DMS79 treated with DMSO at 0.1 percent for 48 hours (cell line): ENCODE data around the gene SMIM17.
"Not testable (repeated sequence)": the region's sequence is repeated elsewhere in the genome, so short reads cannot be mapped to it uniquely, and the experiment has no call there.

Experiments
- DNase-seq: peaks from one replicate; lab custom pipeline; 2025; lab: John Stamatoyannopoulos, UW

SMIM17 gene

GRCh38 chr19:56660381-56661107 lies 17.6 kb downstream of the SMIM17 start:
- DNase-seq = no peak

DNA sequence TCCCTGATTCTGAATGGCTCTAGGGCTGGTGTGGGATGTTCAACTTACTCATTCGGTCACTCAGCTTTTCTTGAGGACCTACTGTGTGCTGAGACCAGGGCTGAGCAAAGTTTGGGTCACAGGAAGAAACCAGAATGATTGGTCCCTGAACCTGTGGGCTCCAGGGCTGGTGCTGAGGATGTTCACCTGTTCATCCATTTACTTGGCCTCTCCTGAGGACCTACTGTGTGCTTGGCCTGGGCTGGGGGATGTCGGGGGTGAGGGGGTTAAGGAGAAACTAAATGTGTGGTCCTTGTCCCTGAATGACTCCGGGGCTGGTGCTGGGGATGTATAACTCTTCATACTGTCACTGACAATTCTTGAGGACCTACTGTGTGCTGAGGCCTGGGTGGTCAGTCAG lies 18.3 kb downstream of the SMIM17 start:
- no peak for DNase-seq

DNA sequence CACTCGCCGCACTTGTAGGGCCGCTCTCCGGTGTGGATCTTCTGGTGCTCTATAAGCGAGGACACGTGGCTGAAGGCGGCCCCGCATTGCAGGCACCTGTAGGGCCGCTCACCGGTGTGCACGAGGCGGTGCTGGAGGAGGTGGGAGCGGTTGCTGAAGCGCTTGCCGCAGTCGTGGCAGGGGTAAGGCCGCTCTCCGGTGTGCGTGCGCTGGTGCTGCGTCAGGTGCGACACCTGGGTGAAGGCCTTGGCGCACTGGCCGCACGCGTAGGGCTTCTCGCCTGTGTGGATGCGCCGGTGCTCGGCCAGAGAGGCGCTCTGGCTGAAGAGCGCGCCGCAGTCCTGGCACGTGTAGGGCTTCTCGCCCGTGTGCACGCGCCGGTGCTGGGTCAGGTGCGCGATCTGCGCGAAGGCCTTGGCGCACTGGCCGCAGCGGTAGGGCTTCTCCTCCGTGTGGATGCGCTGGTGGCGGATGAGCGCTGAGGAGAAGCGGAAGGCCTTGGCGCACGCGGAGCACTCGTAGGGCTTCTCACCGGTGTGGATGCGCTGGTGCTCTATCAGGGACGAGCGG lies 21.1 kb downstream of the SMIM17 start:
- DNase-seq = no peak

DNA sequence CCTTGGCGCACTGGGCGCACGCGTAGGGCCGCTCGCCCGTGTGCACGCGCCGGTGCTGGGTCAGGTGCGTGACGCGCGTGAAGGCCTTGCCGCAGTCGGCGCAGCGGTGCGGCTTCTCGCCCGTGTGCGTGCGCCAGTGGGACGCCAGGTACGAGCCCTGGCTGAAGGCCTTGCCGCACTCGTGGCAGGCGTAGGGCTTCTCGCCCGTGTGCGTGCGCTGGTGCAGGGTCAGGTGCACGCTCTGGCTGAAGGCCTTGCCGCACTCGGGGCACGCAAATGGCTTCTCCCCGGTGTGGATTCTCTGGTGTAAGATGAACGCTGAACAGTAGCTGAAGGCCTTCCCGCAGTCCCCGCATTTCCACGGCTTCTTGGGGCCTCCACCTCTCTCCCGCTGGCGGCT lies 21.6 kb downstream of the SMIM17 start:
- DNase-seq = no peak

DNA sequence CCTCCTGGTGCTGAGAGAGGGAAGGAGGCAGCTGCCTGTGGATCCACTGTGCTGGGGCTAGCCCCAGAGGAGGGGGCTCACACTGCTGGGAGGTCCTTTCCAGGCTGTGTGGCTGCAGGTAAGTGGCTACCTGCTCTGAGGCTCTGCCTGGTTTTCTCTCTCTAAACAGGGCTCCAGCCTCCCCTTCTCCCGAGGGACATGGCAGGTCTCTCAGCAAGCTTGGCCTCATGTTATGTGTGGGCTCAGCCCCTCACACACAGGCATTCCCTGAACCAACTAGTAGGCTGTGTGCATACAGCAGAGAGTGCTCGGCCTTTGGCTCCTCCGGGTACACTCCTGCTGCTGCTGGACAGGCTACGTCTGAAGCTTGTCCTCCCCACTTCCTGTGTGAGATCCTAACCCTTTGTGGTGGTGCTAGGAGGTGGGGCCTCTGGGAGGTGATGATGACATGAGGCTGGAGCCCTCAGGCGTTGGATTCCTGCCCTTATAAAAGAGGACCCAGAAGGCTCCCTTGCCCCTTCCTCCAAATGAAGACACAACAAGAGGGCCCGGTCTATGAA lies 24.4 kb downstream of the SMIM17 start:
- DNase-seq = no peak

DNA sequence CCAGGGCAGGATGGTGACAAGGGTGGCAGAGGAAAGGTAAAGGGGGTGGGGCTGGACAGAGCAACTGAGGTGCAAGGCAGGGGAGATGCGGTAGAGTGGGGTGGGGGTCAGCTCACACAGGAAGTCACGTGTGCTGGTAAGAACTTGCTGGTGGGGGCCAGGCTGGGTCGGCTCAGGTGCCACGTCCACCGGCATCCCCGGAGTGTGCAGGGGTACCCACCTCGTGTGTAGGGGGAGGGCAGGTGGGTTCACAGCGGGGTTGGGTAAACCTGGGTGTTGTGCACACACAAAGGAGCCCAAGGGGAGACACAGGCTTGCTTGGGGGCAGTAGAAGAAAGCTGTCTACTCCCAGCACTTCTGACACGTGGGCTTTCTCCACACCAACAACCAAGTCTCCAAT lies 25.7 kb downstream of the SMIM17 start:
- DNase-seq = no peak

- no peak for DNase-seq
Measured at GRCh38 chr19:56670401-56670960, 27.5 kb downstream of the SMIM17 start.

GRCh38 chr19:56670961-56671612 lies 28.1 kb downstream of the SMIM17 start:
- peak; percentile 70 for DNase-seq

DNA sequence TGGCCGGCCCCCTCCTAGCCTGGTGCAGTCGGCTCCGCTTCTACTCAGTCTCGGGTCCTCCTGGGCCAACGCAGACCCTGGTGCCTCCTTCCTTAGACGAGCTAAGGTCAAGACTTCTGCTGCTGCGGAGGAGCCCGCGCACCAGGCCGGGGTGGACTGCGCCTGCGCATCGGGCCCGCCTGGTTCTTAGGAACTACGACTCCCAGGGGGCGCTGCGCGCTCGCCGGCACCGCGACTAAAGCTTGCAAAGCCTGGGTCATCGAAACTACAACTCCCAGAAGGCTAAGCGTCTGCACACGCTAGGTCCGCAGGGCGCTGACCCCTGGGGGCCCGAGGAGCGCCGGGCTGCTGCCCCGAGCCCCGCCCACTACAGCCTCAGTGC lies 28.6 kb downstream of the SMIM17 start, which contains the start of gene ZNF835:
Gene ZNF835, minus strand, starts transcription at position 145 of the 382 bp plus-strand sequence. CDS start 6,559 bp downstream, outside the sequence.
- peak; percentile 54 for DNase-seq

DNA sequence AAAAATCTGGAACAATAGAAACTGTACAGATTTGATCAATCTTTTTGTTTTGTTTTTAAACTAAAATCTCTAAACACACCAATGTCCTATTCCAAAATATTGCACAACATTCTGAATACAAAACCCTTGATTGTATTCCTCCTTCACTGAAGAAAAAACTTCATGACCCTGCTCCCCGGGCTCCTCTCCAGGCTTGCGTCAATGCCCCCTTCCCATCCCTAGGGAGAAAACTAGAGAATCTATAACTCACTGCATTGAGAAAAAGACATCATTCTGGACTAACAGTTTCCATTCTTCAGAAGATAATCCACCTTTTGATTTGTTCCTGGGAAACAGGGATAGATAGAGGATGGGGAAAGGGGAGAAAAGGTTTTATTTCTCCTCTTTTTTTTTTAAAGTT lies 29.7 kb downstream of the SMIM17 start:
- DNase-seq = not testable (repeated sequence)

- DNase-seq = no peak
Measured at GRCh38 chr19:56678205-56678604, 35.2 kb downstream of the SMIM17 start.

GRCh38 chr19:56681702-56682101 lies 38.7 kb downstream of the SMIM17 start:
- no peak for DNase-seq

- DNase-seq = no peak
Measured at GRCh38 chr19:56683116-56683515, 40.2 kb downstream of the SMIM17 start.

GRCh38 chr19:56687031-56687430 lies 44.1 kb downstream of the SMIM17 start:
- DNase-seq = no peak

- no peak for DNase-seq
Measured at GRCh38 chr19:56689198-56689597, 46.2 kb downstream of the SMIM17 start.

GRCh38 chr19:56690670-56691069 lies 47.7 kb downstream of the SMIM17 start:
- DNase-seq = no peak

DNA sequence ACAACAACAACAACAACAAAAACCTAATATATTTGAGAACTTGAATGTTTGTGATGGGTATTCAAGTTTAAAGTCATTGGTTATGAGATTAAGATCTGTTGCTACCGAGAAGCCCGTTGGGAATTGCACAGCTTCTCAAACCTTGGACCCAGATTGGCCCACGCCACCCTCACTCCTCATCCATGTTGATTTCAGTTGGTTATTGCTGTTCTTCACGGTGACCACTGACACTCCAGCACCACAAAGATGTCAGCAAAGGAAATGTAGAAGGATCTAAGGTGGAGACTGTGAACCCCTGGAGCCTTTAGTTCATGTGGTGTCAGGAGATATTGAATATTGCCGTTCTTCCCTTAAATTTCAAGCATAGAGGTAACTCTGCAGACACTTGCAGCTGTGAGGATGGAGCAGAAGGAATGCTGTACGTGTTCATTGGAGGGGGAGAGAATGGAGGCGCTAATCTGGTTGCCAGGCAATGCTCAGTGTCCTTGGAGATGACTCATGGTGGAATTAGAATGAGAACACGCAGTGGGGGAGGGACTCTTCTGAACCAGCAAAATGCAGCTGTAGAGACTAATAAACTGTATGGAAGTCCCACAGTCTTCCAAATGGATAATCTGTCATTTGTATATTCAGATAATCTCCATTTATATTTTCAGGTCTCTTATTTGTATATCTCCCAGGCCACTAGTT lies 49.4 kb downstream of the SMIM17 start:
- no peak for DNase-seq

- DNase-seq = no peak
Measured at GRCh38 chr19:56699552-56699951, 56.6 kb downstream of the SMIM17 start.

DNA sequence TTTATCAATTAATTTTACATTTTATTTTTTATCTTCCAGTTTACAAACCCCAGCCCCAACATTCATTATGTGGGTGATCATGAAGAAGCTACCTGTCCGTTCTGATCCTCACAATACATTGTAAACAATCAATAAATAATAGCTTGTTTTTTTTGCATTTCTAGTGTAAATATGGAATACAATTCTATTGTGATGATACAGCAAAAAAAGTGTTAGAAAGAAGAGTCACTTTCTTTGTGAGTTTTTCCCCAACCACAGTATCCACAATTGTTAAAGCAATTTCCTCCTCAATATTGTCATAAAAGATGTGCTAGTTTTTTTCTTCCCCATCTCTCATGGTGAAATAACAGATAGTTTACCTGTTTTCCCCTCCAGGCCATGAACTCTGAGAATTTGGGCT lies 58.9 kb downstream of the SMIM17 start:
- no peak for DNase-seq

DNA sequence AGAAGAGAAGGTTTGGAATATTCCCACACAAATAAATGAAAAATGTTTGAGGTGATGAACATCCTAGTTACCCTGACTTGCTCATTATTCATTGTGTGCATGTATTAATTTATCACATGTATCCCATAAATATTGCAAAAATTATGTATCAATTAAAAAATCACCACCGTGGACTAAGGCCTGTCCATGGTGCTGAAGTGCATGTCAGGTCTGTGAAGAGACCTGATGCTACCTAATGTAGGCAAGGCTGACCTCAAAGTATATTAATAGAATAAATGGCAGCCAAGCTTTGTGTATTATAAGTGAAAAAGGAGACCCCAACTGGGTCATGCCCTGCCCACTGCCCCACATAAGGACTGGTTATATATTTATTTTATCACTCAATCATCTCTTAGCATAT lies 63.0 kb downstream of the SMIM17 start:
- DNase-seq = no peak
